K562 (cell line): ENCODE results near the gene B3GAT1. TPM values are rescaled to one million over a fixed set of nuclear protein-coding genes. Genes with fewer than 3 reads are reported as not detected.
A peak's percentile ranks its signal among the peaks of the same experiment; 100 is the strongest.

Experiments
- ATAC-seq: fragments of 200-7000 bp; cut with Tn5 transposase; 3 replicates; pipeline ENCODE4 v1.9.1; 2020; ENCODE audit warnings: moderate library complexity
- BruUV-seq: library from RNA; stranded (reverse); fragments of 400-500 nt; replicated peaks from 2 replicates; lab custom pipeline; 2021; lab: Mats Ljungman, UMichigan
- CTCF ChIA-PET: fragments of 300-600 bp; formaldehyde crosslinking; extraction: SDS; loops from one replicate; lab custom pipeline; 2021; ENCODE audit warnings: low intra/inter-chr PET ratio; lab: Yijun Ruan, JAX
- POLR2A ChIA-PET: fragments of 300-600, 350-650 bp; sonication (Branson Sonifier 250); formaldehyde crosslinking; extraction: SDS; loops from one replicate; lab custom pipeline; 2021; ENCODE audit warnings: antibody characterized with exemption, inconsistent platforms; lab: Yijun Ruan, JAX
- DNase-seq, 4 experiments: peaks; one replicate each; pipeline versions ENCODE4 v3.0.0 to v3.0.0-alpha.2; 2011 to 2018; ENCODE audit warnings: low spot score in 3 of 4, mixed read lengths in 3 of 4; ENCODE audit errors: extremely low read depth in 1 of 4
- FAIRE-seq: peaks from 2 replicates; lab custom pipeline; 2011; peaks lifted over from hg19 to GRCh38; lab: Jason Lieb, UNC
- H2AFZ ChIP-seq: 2 replicates; pipeline ENCODE4 v1.6.0; 2011; ENCODE audit warnings: low read depth, low read length, control low read depth, inconsistent platforms
- H3K27ac ChIP-seq: fragments of 200-600 bp; 3 replicates; pipeline ENCODE4 v1.8.0; 2011; ENCODE audit warnings: low read depth, mild to moderate bottlenecking, control low read depth, inconsistent platforms, low read length, moderate library complexity, mixed read lengths; ENCODE audit errors: extremely low read depth
- H3K27me3 ChIP-seq, 2 experiments: fragments of 300-600 bp in 1 of 2; 2 replicates in 1 of 2; 3 replicates in 1 of 2; pipeline versions ENCODE4 v1.6.0 to v1.8.0; 2011; ENCODE audit warnings: inconsistent platforms in 2 of 2, low read length in 2 of 2, mild to moderate bottlenecking in 1 of 2, mixed read lengths in 1 of 2, moderate library complexity in 1 of 2; ENCODE audit not compliant: control insufficient read depth in 2 of 2, insufficient read depth in 2 of 2
- H3K36me3 ChIP-seq: fragments of 300-600 bp; 3 replicates; pipeline ENCODE4 v1.8.0; 2011; ENCODE audit warnings: mild to moderate bottlenecking, low read length, inconsistent platforms; ENCODE audit not compliant: control insufficient read depth, insufficient read depth
- H3K4me1 ChIP-seq, 2 experiments: fragments of 200-600 bp in 1 of 2; replicated peaks in 1 of 2; 2 replicates in 1 of 2; 3 replicates in 1 of 2; pipeline versions ENCODE4 v1.5.1 to v1.8.0; 2011; ENCODE audit warnings: inconsistent platforms in 2 of 2, low read length in 2 of 2, mild to moderate bottlenecking in 1 of 2, mixed read lengths in 1 of 2, moderate library complexity in 1 of 2; ENCODE audit not compliant: control insufficient read depth in 2 of 2, insufficient read depth in 2 of 2
- H3K4me2 ChIP-seq: 2 replicates; pipeline ENCODE4 v1.6.1; 2011; ENCODE audit warnings: low read length, control low read depth, inconsistent platforms, mixed read lengths; ENCODE audit not compliant: insufficient read depth
- H3K4me3 ChIP-seq: fragments of 200-600 bp; sonication (generic), shearing (Covaris generic); 2 replicates; pipeline ENCODE4 v1.5.1; 2016; ENCODE audit warnings: control low read depth, inconsistent platforms
- H3K79me2 ChIP-seq: fragments of 200-600 bp; 3 replicates; pipeline ENCODE4 v1.8.0; 2011; ENCODE audit warnings: low read length, inconsistent platforms; ENCODE audit not compliant: control insufficient read depth, insufficient read depth
- H3K9ac ChIP-seq, 2 experiments: 2 replicates each; pipeline versions ENCODE4 v1.6.0 to v1.6.1; 2011; ENCODE audit warnings: low read depth in 2 of 2, low read length in 2 of 2, control low read depth in 1 of 2, inconsistent platforms in 1 of 2, mild to moderate bottlenecking in 1 of 2, mixed read lengths in 1 of 2; ENCODE audit not compliant: insufficient read depth in 1 of 2
- H3K9me1 ChIP-seq: one replicate; pipeline ENCODE4 v1.6.0; 2011; ENCODE audit warnings: inconsistent platforms, mild to moderate bottlenecking, low read length, moderate library complexity; ENCODE audit not compliant: control insufficient read depth, insufficient read depth
- H3K9me3 ChIP-seq: replicated peaks from 2 replicates; pipeline ENCODE4 v1.5.1; 2011; ENCODE audit warnings: low read depth, low read length, inconsistent platforms; ENCODE audit not compliant: control insufficient read depth, insufficient read depth
- H4K20me1 ChIP-seq: replicated peaks from 2 replicates; pipeline ENCODE4 v1.6.1; 2011; ENCODE audit warnings: low read length, inconsistent platforms, mixed read lengths; ENCODE audit not compliant: control insufficient read depth, insufficient read depth
- CEBPZ ChIP-seq: fragments of 150-350 bp; IDR thresholded peaks from 2 replicates; pipeline ENCODE4 v1.6.1; 2014; ENCODE audit warnings: low read depth, mild to moderate bottlenecking, low read length, borderline replicate concordance
- E2F5 ChIP-seq: sonication (generic); formaldehyde crosslinking; IDR thresholded peaks from 2 replicates; pipeline ENCODE4 v1.8.0; 2022; ENCODE audit warnings: mild to moderate bottlenecking, missing genetic modification reagents
- JUNB ChIP-seq: fragments of 450-650 bp; formaldehyde crosslinking; conservative IDR thresholded peaks from 2 replicates; pipeline ENCODE4 v1.4.0; 2020; ENCODE audit warnings: mild to moderate bottlenecking
- NCOR1 ChIP-seq: fragments of 450-650 bp; IDR thresholded peaks from 2 replicates; pipeline ENCODE4 v1.6.1; 2016; ENCODE audit warnings: mild to moderate bottlenecking, moderate library complexity
- RBM15 ChIP-seq: fragments of 200-400 bp; formaldehyde crosslinking; IDR thresholded peaks from 2 replicates; pipeline ENCODE4 v1.6.1; 2018; ENCODE audit warnings: mild to moderate bottlenecking, low read length, moderate library complexity; ENCODE audit not compliant: insufficient read depth
- RBM34 ChIP-seq: fragments of 200-400 bp; formaldehyde crosslinking; IDR thresholded peaks from 2 replicates; pipeline ENCODE4 v1.6.1; 2018; ENCODE audit warnings: low read length, borderline replicate concordance; ENCODE audit not compliant: insufficient read depth
- SMARCA5 ChIP-seq: fragments of 450-650 bp; IDR thresholded peaks from 2 replicates; pipeline ENCODE4 v1.6.1; 2016
- ZBTB2 ChIP-seq: fragments of 450-650 bp; IDR thresholded peaks from 2 replicates; pipeline ENCODE4 v1.6.1; 2016; ENCODE audit warnings: antibody characterized with exemption
- ZNF740 ChIP-seq, 3 experiments: fragments of 200-800 bp in 1 of 3; sonication (Bioruptor generic) in 1 of 3; sonication (generic) in 1 of 3; formaldehyde crosslinking in 1 of 3; IDR thresholded peaks; 2 replicates each; pipeline versions ENCODE4 v1.6.1 to v1.8.0; 2016 to 2022; ENCODE audit warnings: mild to moderate bottlenecking in 2 of 3, missing compliant biosample characterization in 2 of 3, missing genetic modification characterization in 2 of 3, missing genetic modification reagents in 1 of 3
- WGBS: fragments of 100-300 bp; shearing (Covaris generic); methylation state at CpG from one replicate; pipeline ENCODE4 v1.1.6; 2016; ENCODE audit warnings: low coverage, mixed read lengths; ENCODE audit not compliant: insufficient coverage; ENCODE audit errors: missing lambda C conversion rate; 5-methylcytosine and 5-hydroxymethylcytosine counted together
- in situ Hi-C: fragments of 300-500 bp; cut with MboI; formaldehyde crosslinking; loops from 4 replicates; pipeline ENCODE4 v1.15.0; 2018; ENCODE audit warnings: inconsistent platforms, mixed read lengths
- intact Hi-C: fragments of 100-400 bp; cut with micrococcal nuclease; formaldehyde crosslinking; loops from 2 replicates; pipeline ENCODE4 v1.14.2; 2022
- polyA plus RNA-seq, 8 experiments: library from polyadenylated mRNA; depleted of rRNA in 4 of 8; stranded (reverse) in 5 of 8; unstranded in 3 of 8; fragments of >200 nt; fragmentation: Nextera tagmentation in 2 of 8; fragmentation: Illumina TruSeq in 1 of 8; extraction: Ambion mirVana in 2 of 8; extraction: Trizol in 1 of 8; gene quantifications; 2 replicates each; pipeline versions ENCODE4 v1.2.1 to v1.2.3, GENCODE V29; 2011 to 2014; ENCODE audit warnings: inconsistent platforms in 1 of 8, missing spikeins in 1 of 8
- total RNA-seq, 7 experiments: library from RNA; depleted of rRNA in 6 of 7; stranded (reverse); fragments of >200 nt in 6 of 7; fragmentation: Illumina TruSeq in 2 of 7; extraction: Trizol in 2 of 7; gene quantifications; 2 replicates each; pipeline versions ENCODE4 v1.2.1 to v1.2.3, GENCODE V29; 2011 to 2021; ENCODE audit warnings: low replicate concordance in 1 of 7

The B3GAT1 gene
- total and polyA plus RNA-seq, 9 of the 15 experiments (the other 6 are each of a cell fraction or from before 2014, with no cell fraction given) = 0.01 to 0.53 (median 0.14) TPM; not detected in 1

- no peak overlapping the region for H3K4me3 ChIP-seq
- ChIA-PET CTCF (no interaction called here), POLR2A (no interaction called here)
- FAIRE-seq (no peak), DNase-seq (peak in 2 of 4 experiments; percentile 45 to 57), ATAC-seq (no peak)
- in situ Hi-C loops (no loop called here), intact Hi-C loops (no loop called here)
- H3K4me2 ChIP-seq = no peak overlapping the region
- H3K79me2 ChIP-seq = no peaks in the 10 kb centered on the region
- 2% methylated on average over 11 of the region's 19 CpGs for WGBS
- H3K9ac ChIP-seq = no peak overlapping the region
- H3K9me1 ChIP-seq = no peaks in the 10 kb centered on the region
- H4K20me1 ChIP-seq = 0 out of 2 replicates have a peak, but pooled peaks cover 3% of the 10 kb centered on the region
- no peaks in the 10 kb centered on the region for H3K9me3 ChIP-seq
- no peak overlapping the region for H3K27ac ChIP-seq
- H2AFZ ChIP-seq = no peak overlapping the region
- BruUV-seq = no TSS peak
- no peaks in the 10 kb centered on the region for H3K36me3 ChIP-seq
- H3K4me1 ChIP-seq = no peaks in the 10 kb centered on the region
- H3K27me3 ChIP-seq = peaks cover 8 to 66% of the 10 kb centered on the region in 2 experiments; a peak in 4 of 5 replicates
- TF ChIP-seq E2F5 (CRISPR knock-in tag) (no peak), RBM15 (no peak), ZBTB2 (no peak), ZNF740 (CRISPR knock-in tag; IDR thresholded peaks at IDR 0.05) (no peak), ZNF740 (tag; IDR thresholded peaks at IDR 0.05) (no peak), RBM34 (no peak), CEBPZ (no peak), SMARCA5 (no peak), NCOR1 (no peak), JUNB (CRISPR knock-in tag) (no peak)
Measured at GRCh38 chr11:134401825-134402809, 9.9 kb downstream of the B3GAT1 start.
